Endothelial cell of umbilical vein (primary cell): ENCODE results near the gene RBM43. TPM values are rescaled to one million over a fixed set of nuclear protein-coding genes. Genes with fewer than 3 reads are reported as not detected.

ENCODE experiments used
- BruUV-seq: library from RNA; stranded (reverse); fragments of 400-500 nt; replicated peaks from 2 replicates; lab custom pipeline; 2021; lab: Mats Ljungman, UMichigan
- CTCF ChIA-PET: fragments of 300-600, 350-600 bp; sonication (Branson Sonifier 250); formaldehyde crosslinking; loops from one replicate; lab custom pipeline; 2021; ENCODE audit warnings: antibody characterized with exemption, inconsistent platforms; lab: Charles Lee
- POLR2A ChIA-PET: fragments of 300-600, 350-600 bp; sonication (Branson Sonifier 250); formaldehyde crosslinking; loops from one replicate; lab custom pipeline; 2021; ENCODE audit warnings: antibody characterized with exemption, inconsistent platforms; lab: Charles Lee
- DNase-seq: peaks from one replicate; pipeline ENCODE4 v3.0.0-alpha.2; 2011; ENCODE audit warnings: low read depth, low spot score
- FAIRE-seq: peaks from 2 replicates; lab custom pipeline; 2011; peaks lifted over from hg19 to GRCh38; lab: Jason Lieb, UNC
- H2AFZ ChIP-seq: 2 replicates; pipeline ENCODE4 v1.6.0; 2012; ENCODE audit warnings: low read depth, low read length, control low read depth, inconsistent platforms
- H3K27ac ChIP-seq: 2 replicates; pipeline ENCODE4 v1.5.1; 2011; ENCODE audit warnings: low read depth, mild to moderate bottlenecking, control low read depth, low read length, moderate library complexity; ENCODE audit not compliant: insufficient read depth
- H3K27me3 ChIP-seq, 2 experiments: 2 replicates each; pipeline versions ENCODE4 v1.6.0 to v1.6.1; 2011; ENCODE audit warnings: low read length in 2 of 2, mixed read lengths in 1 of 2; ENCODE audit not compliant: control insufficient read depth in 2 of 2, insufficient read depth in 2 of 2
- H3K36me3 ChIP-seq, 2 experiments: 2 replicates in 1 of 2; 3 replicates in 1 of 2; pipeline ENCODE4 v1.5.1; 2011; ENCODE audit warnings: low read length in 2 of 2, mild to moderate bottlenecking in 1 of 2, moderate library complexity in 1 of 2; ENCODE audit not compliant: control insufficient read depth in 2 of 2, insufficient read depth in 2 of 2; ENCODE audit errors: extremely low read depth in 1 of 2
- H3K4me1 ChIP-seq: 3 replicates; pipeline ENCODE4 v1.5.1; 2011; ENCODE audit warnings: mild to moderate bottlenecking, low read length; ENCODE audit not compliant: control insufficient read depth, insufficient read depth; ENCODE audit errors: extremely low read depth
- H3K4me2 ChIP-seq: 2 replicates; pipeline ENCODE4 v1.6.1; 2011; ENCODE audit warnings: low read length, control low read depth, mixed read lengths; ENCODE audit not compliant: insufficient read depth
- H3K4me3 ChIP-seq, 3 experiments: fragments of 200-600 bp in 1 of 3; sonication (generic), shearing (Covaris generic) in 1 of 3; replicated peaks in 1 of 3; 2 replicates each; pipeline ENCODE4 v1.5.1; 2011 to 2016; ENCODE audit warnings: control low read depth in 3 of 3, low read length in 3 of 3, mild to moderate bottlenecking in 2 of 3, inconsistent platforms in 1 of 3, low read depth in 1 of 3, moderate library complexity in 1 of 3; ENCODE audit not compliant: insufficient read depth in 1 of 3
- H3K79me2 ChIP-seq: 2 replicates; pipeline ENCODE4 v1.6.0; 2012; ENCODE audit warnings: low read length, inconsistent platforms; ENCODE audit not compliant: control insufficient read depth, insufficient read depth
- H3K9ac ChIP-seq: replicated peaks from 2 replicates; pipeline ENCODE3; 2011; ENCODE audit warnings: low read length, control low read depth; ENCODE audit not compliant: insufficient read depth; ENCODE audit errors: extremely low read depth
- H3K9me1 ChIP-seq: replicated peaks from 3 replicates; pipeline ENCODE4 v1.6.0; 2011; ENCODE audit warnings: mild to moderate bottlenecking, low read length; ENCODE audit not compliant: control insufficient read depth, insufficient read depth; ENCODE audit errors: extremely low read depth
- H3K9me3 ChIP-seq: replicated peaks from 2 replicates; pipeline ENCODE4 v1.5.1; 2012; ENCODE audit warnings: low read length, inconsistent platforms; ENCODE audit not compliant: control insufficient read depth, insufficient read depth
- H4K20me1 ChIP-seq: replicated peaks from 2 replicates; pipeline ENCODE3; 2011; ENCODE audit warnings: mild to moderate bottlenecking, low read length; ENCODE audit not compliant: control insufficient read depth, insufficient read depth; ENCODE audit errors: extremely low read depth
- EZH2 ChIP-seq: IDR thresholded peaks from 2 replicates; pipeline ENCODE4 v1.6.1; 2012; ENCODE audit warnings: borderline replicate concordance, low read depth, mild to moderate bottlenecking, moderate library complexity, low read length, inconsistent platforms; ENCODE audit not compliant: severe bottlenecking
- FOS ChIP-seq: IDR thresholded peaks from 2 replicates; pipeline ENCODE4 v1.6.1; 2011; ENCODE audit warnings: mild to moderate bottlenecking, low read length, moderate library complexity, borderline replicate concordance; ENCODE audit not compliant: insufficient read depth
- GATA2 ChIP-seq: IDR thresholded peaks from 2 replicates; pipeline ENCODE4 v1.7.0; 2011; ENCODE audit warnings: low read depth, mild to moderate bottlenecking, moderate library complexity, mixed read lengths, low read length; ENCODE audit not compliant: insufficient read length, insufficient read depth
- MYC ChIP-seq: IDR thresholded peaks from one replicate; pipeline ENCODE4 v1.6.1; 2011; ENCODE audit warnings: mild to moderate bottlenecking, low read depth, low read length
- POLR2A ChIP-seq: IDR thresholded peaks from 2 replicates; pipeline ENCODE4 v1.6.1; 2012; ENCODE audit warnings: low read depth, mild to moderate bottlenecking, control low read depth, low read length
- POLR2AphosphoS5 ChIP-seq: IDR thresholded peaks from 2 replicates; pipeline ENCODE4 v1.6.1; 2012; ENCODE audit warnings: low read depth, mild to moderate bottlenecking, control low read depth, low read length, moderate library complexity; ENCODE audit not compliant: insufficient read depth
- dilution Hi-C: fragments of 300-500 bp; cut with MboI; formaldehyde crosslinking; loops from one replicate; pipeline ENCODE4 v1.15.0; 2019; ENCODE audit warnings: low sequenced_read_pairs; ENCODE audit not compliant: extremely low pct_ligation_motif_present
- intact Hi-C: fragments of 100-400 bp; cut with micrococcal nuclease; formaldehyde crosslinking; loops from one replicate; pipeline ENCODE4 v1.10.0; 2022
- polyA plus RNA-seq, 4 experiments: library from polyadenylated mRNA; depleted of rRNA in 3 of 4; stranded (reverse) in 3 of 4; unstranded in 1 of 4; fragments of >200 nt; gene quantifications; 2 replicates each; pipeline versions ENCODE4 v1.2.1 to v1.2.3, GENCODE V29; 2011 to 2012; ENCODE audit warnings: missing spikeins in 1 of 4
- total RNA-seq: library from RNA; stranded (reverse); gene quantifications from 2 replicates; pipeline ENCODE4 v1.2.3, GENCODE V29; 2021
- TF ChIP-seq, protein P1 (sequence below): IDR thresholded peaks from 2 replicates; pipeline ENCODE4 v1.6.1; 2011; ENCODE audit not compliant: insufficient read depth, insufficient read length
- TF ChIP-seq, protein P2 (sequence below), 2 donors: IDR thresholded peaks; 1 replicate in 1 of 2; 2 replicates in 1 of 2; pipeline ENCODE4 v1.5.1; 2011; ENCODE audit warnings: low read length in 2 of 2, mild to moderate bottlenecking in 2 of 2, moderate library complexity in 2 of 2, control low read depth in 1 of 2, inconsistent platforms in 1 of 2, low read depth in 1 of 2; ENCODE audit not compliant: insufficient read depth in 1 of 2; ENCODE audit errors: extremely low read depth in 1 of 2

RBM43 gene
- total and polyA plus RNA-seq, 2 donors (not counting 3 experiments of a cell fraction or from before 2014, with no cell fraction given): 3.7 to 6.5 TPM

GRCh38 chr2:151306621-151307020 lies 45.0 kb upstream of the RBM43 start:
- no peak overlapping the region for H2AFZ ChIP-seq
- no peaks in the 10 kb centered on the region for H3K27me3 ChIP-seq
- H3K9me3 ChIP-seq: no peaks in the 10 kb centered on the region
- no peak overlapping the region for H3K27ac ChIP-seq
- dilution Hi-C loops (no loop called here), intact Hi-C loops (no loop called here)
- no peaks in the 10 kb centered on the region for H4K20me1 ChIP-seq
- ChIA-PET CTCF (interaction anchor here (0.9 kb wide), 1 partner anchor 10 kb away, joined by 4 read pairs; no protein-coding TSS in a partner anchor), POLR2A (interaction anchor here (0.7 kb wide), 3 partner anchors 112 to 1740 kb away, joined by 5 to 6 read pairs (median 5); no protein-coding TSS in a partner anchor)
- FAIRE-seq (peak; percentile 55), DNase-seq (peak; percentile 36)
- peaks cover 3% of the 10 kb centered on the region for H3K4me1 ChIP-seq
- no TSS peak for BruUV-seq
- no peaks in the 10 kb centered on the region for H3K9me1 ChIP-seq
- no peak overlapping the region for H3K4me2 ChIP-seq
- H3K79me2 ChIP-seq: no peaks in the 10 kb centered on the region
- TF ChIP-seq, protein P1, sequence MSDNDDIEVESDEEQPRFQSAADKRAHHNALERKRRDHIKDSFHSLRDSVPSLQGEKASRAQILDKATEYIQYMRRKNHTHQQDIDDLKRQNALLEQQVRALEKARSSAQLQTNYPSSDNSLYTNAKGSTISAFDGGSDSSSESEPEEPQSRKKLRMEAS: no peak
- peak; percentile 55 for TF ChIP-seq FOS
- no peaks in the 10 kb centered on the region for H3K36me3 ChIP-seq
- H3K4me3 ChIP-seq: no peak overlapping the region
- H3K9ac ChIP-seq: no peak overlapping the region

- H3K4me2 ChIP-seq: no peak overlapping the region
- no peak overlapping the region for H3K27ac ChIP-seq
- intact Hi-C loops: no loop called here
- ChIA-PET CTCF (interaction anchor here (0.7 kb wide), 1 partner anchor 16 kb away, joined by 3 read pairs; no protein-coding TSS in a partner anchor), POLR2A (no interaction called here)
- no peak overlapping the region for H3K9ac ChIP-seq
- BruUV-seq: no TSS peak
- no peaks in the 10 kb centered on the region for H4K20me1 ChIP-seq
- TF ChIP-seq GATA2: no peak
- TF ChIP-seq, protein P2, sequence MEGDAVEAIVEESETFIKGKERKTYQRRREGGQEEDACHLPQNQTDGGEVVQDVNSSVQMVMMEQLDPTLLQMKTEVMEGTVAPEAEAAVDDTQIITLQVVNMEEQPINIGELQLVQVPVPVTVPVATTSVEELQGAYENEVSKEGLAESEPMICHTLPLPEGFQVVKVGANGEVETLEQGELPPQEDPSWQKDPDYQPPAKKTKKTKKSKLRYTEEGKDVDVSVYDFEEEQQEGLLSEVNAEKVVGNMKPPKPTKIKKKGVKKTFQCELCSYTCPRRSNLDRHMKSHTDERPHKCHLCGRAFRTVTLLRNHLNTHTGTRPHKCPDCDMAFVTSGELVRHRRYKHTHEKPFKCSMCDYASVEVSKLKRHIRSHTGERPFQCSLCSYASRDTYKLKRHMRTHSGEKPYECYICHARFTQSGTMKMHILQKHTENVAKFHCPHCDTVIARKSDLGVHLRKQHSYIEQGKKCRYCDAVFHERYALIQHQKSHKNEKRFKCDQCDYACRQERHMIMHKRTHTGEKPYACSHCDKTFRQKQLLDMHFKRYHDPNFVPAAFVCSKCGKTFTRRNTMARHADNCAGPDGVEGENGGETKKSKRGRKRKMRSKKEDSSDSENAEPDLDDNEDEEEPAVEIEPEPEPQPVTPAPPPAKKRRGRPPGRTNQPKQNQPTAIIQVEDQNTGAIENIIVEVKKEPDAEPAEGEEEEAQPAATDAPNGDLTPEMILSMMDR (IDR thresholded peaks at IDR 0.05; ENCODE audit: extremely low read depth in 1 of 2, insufficient read depth in 1 of 2, low read depth in 1 of 2, low read length in 2 of 2): no peak
- no peak for TF ChIP-seq EZH2
- no peak for TF ChIP-seq POLR2AphosphoS5
- no peak for TF ChIP-seq FOS
- TF ChIP-seq MYC: no peak
- TF ChIP-seq, protein P1: no peak
- TF ChIP-seq POLR2A: no peak
- FAIRE-seq (no peak), DNase-seq (no peak)
- H3K36me3 ChIP-seq: no peaks in the 10 kb centered on the region
- H3K27me3 ChIP-seq: no peaks in the 10 kb centered on the region
- H3K9me3 ChIP-seq: no peaks in the 10 kb centered on the region
- no peaks in the 10 kb centered on the region for H3K9me1 ChIP-seq
- dilution Hi-C loops: no loop called here
- H3K79me2 ChIP-seq: no peaks in the 10 kb centered on the region
- peaks cover 3% of the 10 kb centered on the region for H3K4me1 ChIP-seq
- no peak overlapping the region for H2AFZ ChIP-seq
- no peak overlapping the region for H3K4me3 ChIP-seq
Measured at GRCh38 chr2:151305129-151305691, 43.5 kb upstream of the RBM43 start.
